Measurements from ENCODE around the gene KCTD13. TPM values are rescaled to one million over a fixed set of nuclear protein-coding genes. Genes with fewer than 3 reads are reported as not detected.

The KCTD13 gene
- total RNA-seq, 3 donors from 2014 or later (not counting 1 experiment from before 2014, with no cell fraction given) = 36.1 to 54.0 (median 51.7) TPM

GRCh38 chr16:29950806-29951461 is 24.9 kb upstream of the KCTD13 start:
- Mint-ChIP-seq H3K4me1 (no peaks in the 10 kb centered on the region), H3K36me3 (no peaks in the 10 kb centered on the region), H3K27me3 (ENCODE audit: low read depth in 2 of 2) (peaks cover 0 to 11% of the 10 kb centered on the region in 2 donors), H3K4me3 (no peak overlapping the region), H3K9me3 (no peaks in the 10 kb centered on the region), H3K27ac (no peak overlapping the region)
- Histone ChIP-seq H3K9me3 (ENCODE audit: control insufficient read depth, insufficient read depth, low read length) (no peaks in the 10 kb centered on the region), H3K27ac (ENCODE audit: low read length) (no peak overlapping the region), H3K4me3 (ENCODE audit: low read length) (no peak overlapping the region), H3K4me1 (ENCODE audit: control insufficient read depth, insufficient read depth, low read length) (no peaks in the 10 kb centered on the region), H3K27me3 (ENCODE audit: control insufficient read depth, insufficient read depth, low read length) (no peaks in the 10 kb centered on the region), H3K36me3 (ENCODE audit: control insufficient read depth, insufficient read depth, low read length) (no peaks in the 10 kb centered on the region)
- DNase-seq (no peak), ATAC-seq (no peak)
- intact Hi-C loops (cut with micrococcal nuclease) = no loop called here
- TF ChIP-seq CTCF (IDR thresholded peaks at IDR 0.05) = no peak
- WGBS (ENCODE audit: insufficient coverage) = 93% methylated on average over 4 of the region's 4 CpGs

DNA sequence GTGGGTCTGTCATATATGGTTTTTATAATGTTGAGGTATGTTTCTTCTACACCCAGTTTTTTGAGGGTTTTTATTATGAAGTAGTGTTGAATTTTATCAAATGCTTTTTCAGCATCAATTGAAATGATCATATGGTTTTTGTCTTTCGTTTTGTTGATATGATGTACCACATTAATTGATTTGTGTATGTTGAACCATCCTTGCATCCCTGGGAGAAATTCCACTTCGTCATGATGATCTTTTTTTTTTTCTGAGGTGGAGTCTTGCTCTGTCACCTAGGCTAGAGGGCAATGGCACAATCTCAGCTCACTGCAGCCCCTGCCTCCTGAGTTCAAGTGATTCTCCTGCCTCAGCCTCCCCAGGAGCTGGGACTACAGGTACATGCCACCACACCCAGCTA is 21.9 kb upstream of the KCTD13 start:
- no peaks in the 10 kb centered on the region for H3K4me1 Mint-ChIP-seq
- H3K36me3 Mint-ChIP-seq = no peaks in the 10 kb centered on the region
- no peak overlapping the region for H3K27ac Mint-ChIP-seq
- no peaks in the 10 kb centered on the region for H3K9me3 Mint-ChIP-seq
- no peak overlapping the region for H3K4me3 Mint-ChIP-seq
- TF ChIP-seq CTCF (IDR thresholded peaks at IDR 0.05) = no peak
- ATAC-seq (no peak), DNase-seq (no peak)
- Histone ChIP-seq H3K27me3 (ENCODE audit: control insufficient read depth, insufficient read depth, low read length) (no peaks in the 10 kb centered on the region), H3K27ac (ENCODE audit: low read length) (no peak overlapping the region), H3K36me3 (ENCODE audit: control insufficient read depth, insufficient read depth, low read length) (no peaks in the 10 kb centered on the region), H3K9me3 (ENCODE audit: control insufficient read depth, insufficient read depth, low read length) (no peaks in the 10 kb centered on the region), H3K4me3 (ENCODE audit: low read length) (no peak overlapping the region), H3K4me1 (ENCODE audit: control insufficient read depth, insufficient read depth, low read length) (no peaks in the 10 kb centered on the region)
- WGBS (ENCODE audit: insufficient coverage) = 87% methylated on average over 2 of the region's 2 CpGs
- intact Hi-C loops (cut with micrococcal nuclease) = no loop called here
- peaks cover 0 to 11% of the 10 kb centered on the region in 2 donors for H3K27me3 Mint-ChIP-seq (ENCODE audit: low read depth in 2 of 2)

- Histone ChIP-seq H3K27ac (ENCODE audit: low read length) (no peak overlapping the region), H3K27me3 (ENCODE audit: control insufficient read depth, insufficient read depth, low read length) (peaks cover 5% of the 10 kb centered on the region), H3K4me1 (ENCODE audit: control insufficient read depth, insufficient read depth, low read length) (no peaks in the 10 kb centered on the region), H3K9me3 (ENCODE audit: control insufficient read depth, insufficient read depth, low read length) (no peaks in the 10 kb centered on the region), H3K36me3 (ENCODE audit: control insufficient read depth, insufficient read depth, low read length) (no peaks in the 10 kb centered on the region), H3K4me3 (ENCODE audit: low read length) (no peak overlapping the region)
- no peak for DNase-seq
- H3K4me1 Mint-ChIP-seq = no peaks in the 10 kb centered on the region
- WGBS (ENCODE audit: insufficient coverage) = 94% methylated on average over 10 of the region's 11 CpGs
- H3K4me3 Mint-ChIP-seq = no peak overlapping the region
- H3K27ac Mint-ChIP-seq = no peak overlapping the region
- no peak for TF ChIP-seq CTCF (IDR thresholded peaks at IDR 0.05)
- H3K27me3 Mint-ChIP-seq (ENCODE audit: low read depth in 2 of 2) = peaks cover 0 to 20% of the 10 kb centered on the region in 2 donors
- no peaks in the 10 kb centered on the region for H3K36me3 Mint-ChIP-seq
- intact Hi-C loops (cut with micrococcal nuclease) = no loop called here
- no peaks in the 10 kb centered on the region for H3K9me3 Mint-ChIP-seq
- ATAC-seq = no peak
Measured at GRCh38 chr16:29943846-29944799, 18.1 kb upstream of the KCTD13 start.
